Panc1 (cell line): ENCODE results near the gene PAPSS1. TPM values are rescaled to one million over a fixed set of nuclear protein-coding genes. Genes with fewer than 3 reads are reported as not detected.

Experiments used
- ATAC-seq: fragments of 200-7000 bp; cut with Tn5 transposase; 2 replicates; pipeline ENCODE4 v1.9.1; 2020; ENCODE audit warnings: mild to moderate bottlenecking, moderate library complexity
- BruUV-seq: library from RNA; stranded (reverse); fragments of 400-500 nt; replicated peaks from 2 replicates; lab custom pipeline; 2021; lab: Mats Ljungman, UMichigan
- CTCF ChIA-PET: fragments of 300-600 bp; sonication (Branson Sonifier 250); formaldehyde crosslinking; loops from one replicate; lab custom pipeline; 2022; ENCODE audit warnings: antibody characterized with exemption; lab: Charles Lee
- POLR2A ChIA-PET: fragments of 300-600 bp; sonication (Branson Sonifier 250); formaldehyde crosslinking; loops from one replicate; lab custom pipeline; 2022; ENCODE audit warnings: antibody characterized with exemption; lab: Charles Lee
- DNase-seq: peaks from one replicate; pipeline ENCODE4 v3.0.0-alpha.2; 2010; ENCODE audit warnings: low read depth, low spot score
- H3K27ac ChIP-seq: 2 replicates; pipeline ENCODE4 v1.5.1; 2011; ENCODE audit warnings: mild to moderate bottlenecking, low read length, inconsistent platforms
- H3K27me3 ChIP-seq: fragments of 200-500 bp; sonication (Bioruptor generic); 2 replicates; pipeline ENCODE4 v1.6.0; 2014; ENCODE audit warnings: low read length, inconsistent platforms; ENCODE audit not compliant: control insufficient read depth, insufficient read depth
- H3K36me3 ChIP-seq: fragments of 200-500 bp; sonication (Bioruptor generic); 2 replicates; pipeline ENCODE4 v1.5.1; 2014; ENCODE audit warnings: inconsistent platforms, mild to moderate bottlenecking, low read length, moderate library complexity; ENCODE audit not compliant: control insufficient read depth, insufficient read depth
- H3K4me1 ChIP-seq: 2 replicates; pipeline ENCODE4 v1.5.1; 2011; ENCODE audit warnings: inconsistent platforms, mild to moderate bottlenecking, low read length, moderate library complexity; ENCODE audit not compliant: control insufficient read depth, insufficient read depth
- H3K4me3 ChIP-seq, 2 experiments: 2 replicates each; pipeline ENCODE4 v1.5.1; 2011 to 2012; ENCODE audit warnings: low read depth in 2 of 2, low read length in 2 of 2, mild to moderate bottlenecking in 2 of 2, inconsistent platforms in 1 of 2, moderate library complexity in 1 of 2
- H3K9me3 ChIP-seq: fragments of 200-500 bp; sonication (Bioruptor generic); 2 replicates; pipeline ENCODE4 v1.5.1; 2014; ENCODE audit warnings: low read depth, mild to moderate bottlenecking, inconsistent platforms, low read length, moderate library complexity; ENCODE audit not compliant: control insufficient read depth, insufficient read depth
- CTCF ChIP-seq: fragments of 450-650 bp; IDR thresholded peaks from 2 replicates; pipeline ENCODE4 v1.5.1; 2017; ENCODE audit warnings: mild to moderate bottlenecking
- POLR2AphosphoS5 ChIP-seq: IDR thresholded peaks from 2 replicates; pipeline ENCODE4 v1.6.1; 2012; ENCODE audit warnings: mild to moderate bottlenecking, low read depth, low read length, moderate library complexity
- REST ChIP-seq, 2 experiments: IDR thresholded peaks; 2 replicates each; pipeline ENCODE4 v1.6.1; 2011 to 2012; ENCODE audit warnings: low read depth in 2 of 2, control low read depth in 1 of 2, low read length in 1 of 2, mild to moderate bottlenecking in 1 of 2, moderate library complexity in 1 of 2; ENCODE audit not compliant: insufficient read depth in 1 of 2
- SIN3A ChIP-seq: IDR thresholded peaks from 2 replicates; pipeline ENCODE4 v1.6.1; 2012; ENCODE audit warnings: low read depth, mild to moderate bottlenecking, low read length, moderate library complexity, borderline replicate concordance; ENCODE audit not compliant: insufficient read depth
- TCF7L2 ChIP-seq: IDR thresholded peaks from 2 replicates; pipeline ENCODE4 v1.6.1; 2011; ENCODE audit warnings: mild to moderate bottlenecking, low read depth, low read length, inconsistent platforms
- in situ Hi-C: cut with HindIII; loops from 2 replicates; pipeline ENCODE4 v1.10.0; 2016; ENCODE audit warnings: low sequenced_read_pairs, low pct_unique_long_range_greater_than_20kb
- intact Hi-C: fragments of 100-400 bp; cut with micrococcal nuclease; formaldehyde crosslinking; loops from one replicate; pipeline ENCODE4 v1.10.0; 2022; ENCODE audit not compliant: unreplicated experiment
- total RNA-seq: library from RNA; stranded (reverse); gene quantifications from one replicate; pipeline ENCODE4 v1.2.1, GENCODE V29; 2021; ENCODE audit not compliant: unreplicated experiment

PAPSS1 gene
- total RNA-seq, 1 experiment from 2014 or later, result 28.1 TPM

- intact Hi-C loops, result no loop called here
- Histone ChIP-seq H3K27me3 (no peaks in the 10 kb centered on the region), H3K27ac (no peak overlapping the region), H3K36me3 (no peaks in the 10 kb centered on the region), H3K4me3 (no peak overlapping the region), H3K9me3 (no peaks in the 10 kb centered on the region), H3K4me1 (no peaks in the 10 kb centered on the region)
- in situ Hi-C loops, result no loop called here
- ChIA-PET CTCF (no interaction called here), POLR2A (no interaction called here)
- no peak for TF ChIP-seq POLR2AphosphoS5
- TF ChIP-seq REST (IDR thresholded peaks at IDR 0.05; ENCODE audit: insufficient read depth in 1 of 2, low read depth in 2 of 2, low read length in 1 of 2), result no peak
- TF ChIP-seq CTCF, result no peak
- no peak for TF ChIP-seq SIN3A
- TF ChIP-seq TCF7L2, result no peak
- no TSS peak for BruUV-seq
- ATAC-seq (no peak), DNase-seq (no peak)
These were observed 89.8 kb downstream of the PAPSS1 start for GRCh38 chr4:107630185-107630705.

- no peak for TF ChIP-seq TCF7L2
- no peak for TF ChIP-seq CTCF
- no peak for TF ChIP-seq REST (IDR thresholded peaks at IDR 0.05; ENCODE audit: insufficient read depth in 1 of 2, low read depth in 2 of 2, low read length in 1 of 2)
- TF ChIP-seq SIN3A, result no peak
- TF ChIP-seq POLR2AphosphoS5, result no peak
- BruUV-seq, result no TSS peak
- no peaks in the 10 kb centered on the region for H3K9me3 ChIP-seq
- no peaks in the 10 kb centered on the region for H3K4me1 ChIP-seq
- ChIA-PET POLR2A (no interaction called here), CTCF (no interaction called here)
- ATAC-seq, result no peak
- intact Hi-C loops, result no loop called here
- H3K27me3 ChIP-seq, result no peaks in the 10 kb centered on the region
- no peak overlapping the region for H3K4me3 ChIP-seq
- no peak for DNase-seq
- no peak overlapping the region for H3K27ac ChIP-seq
- in situ Hi-C loops, result no loop called here
- no peaks in the 10 kb centered on the region for H3K36me3 ChIP-seq
These were observed 90.7 kb downstream of the PAPSS1 start for GRCh38 chr4:107629318-107629717.
